Kasumi-1 (cell line): ENCODE data around the gene TERB2.
"Not testable (repeated sequence)": the region's sequence is repeated elsewhere in the genome, so short reads cannot be mapped to it uniquely, and the experiment has no call there.

Source experiments
- DNase-seq, 2 experiments: peaks; one replicate each; lab custom pipeline; 2025; lab: John Stamatoyannopoulos, UW

The TERB2 gene

GRCh38 chr15:45003731-45004410 is 47.4 kb downstream of the TERB2 start:
- not testable (repeated sequence) for DNase-seq

DNA sequence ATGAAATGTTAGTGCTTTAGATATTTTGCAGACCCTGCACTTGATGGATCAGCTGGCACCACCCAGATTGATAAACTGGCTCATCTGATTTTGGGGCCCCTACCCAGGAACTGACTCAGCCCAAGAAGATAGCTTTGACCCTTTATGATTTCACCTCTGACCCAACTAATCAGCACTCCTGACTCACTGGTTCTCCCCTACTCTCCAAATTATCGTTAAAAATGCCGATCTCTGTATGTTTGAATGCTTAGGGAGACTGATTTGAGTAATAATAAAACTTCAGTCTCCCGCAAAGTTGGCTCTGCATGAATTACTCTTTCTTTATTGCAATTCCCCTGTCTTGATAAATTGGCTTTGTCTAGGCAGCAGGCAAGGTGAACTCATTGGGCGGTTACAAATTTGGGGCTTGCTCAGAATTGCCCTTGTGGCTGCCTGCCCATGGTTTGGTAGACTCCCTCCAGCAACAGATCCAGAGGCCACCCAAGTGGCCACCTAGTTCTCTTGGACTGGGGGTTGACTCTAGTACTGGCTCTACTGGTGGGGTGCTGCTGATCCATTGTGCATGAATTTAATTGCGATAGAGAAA is 48.2 kb downstream of the TERB2 start:
- DNase-seq: not testable (repeated sequence)

DNA sequence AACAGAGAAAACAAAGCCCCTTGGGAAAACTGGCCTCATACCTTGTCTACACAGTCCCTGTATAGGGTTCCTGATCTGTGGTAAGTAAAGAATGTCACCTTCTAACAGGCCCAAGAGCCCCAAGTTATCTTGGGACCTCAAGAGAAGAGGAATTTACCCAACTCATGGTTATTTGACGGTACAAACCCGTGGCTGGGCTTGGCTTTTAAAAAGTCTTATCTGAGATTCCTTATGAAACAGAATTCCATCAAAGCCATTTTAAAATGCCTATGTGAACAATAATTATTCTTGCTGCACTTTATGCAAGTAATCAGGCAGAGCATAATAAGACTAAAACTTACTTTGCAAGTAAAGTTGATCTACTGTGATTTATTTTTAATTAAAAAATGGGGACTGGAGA is 52.6 kb downstream of the TERB2 start:
- no peak for DNase-seq

GRCh38 chr15:45015114-45015513 is 58.6 kb downstream of the TERB2 start:
- not testable (repeated sequence) for DNase-seq

GRCh38 chr15:45020222-45020900 is 63.9 kb downstream of the TERB2 start:
- DNase-seq: not testable (repeated sequence)

DNA sequence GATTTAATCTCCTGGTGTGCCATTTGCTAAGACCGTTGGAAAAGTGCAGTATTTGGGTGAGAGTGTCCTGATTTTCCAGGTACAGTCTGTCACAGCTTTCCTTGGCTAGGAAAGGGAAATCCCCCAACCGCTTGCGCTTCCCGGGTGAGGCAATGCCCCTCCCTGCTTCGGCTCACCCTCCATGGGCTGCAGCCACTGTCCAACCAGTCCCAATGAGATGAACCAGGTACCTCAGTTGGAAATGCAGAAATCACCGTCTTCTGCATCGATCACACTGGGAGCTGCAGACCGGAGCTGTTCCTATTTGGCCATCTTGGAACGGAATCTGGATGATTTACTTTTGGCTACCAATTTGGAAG is 64.4 kb downstream of the TERB2 start:
- not testable (repeated sequence) for DNase-seq

- DNase-seq: no peak
Measured at GRCh38 chr15:45021348-45021747, 64.9 kb downstream of the TERB2 start.

DNA sequence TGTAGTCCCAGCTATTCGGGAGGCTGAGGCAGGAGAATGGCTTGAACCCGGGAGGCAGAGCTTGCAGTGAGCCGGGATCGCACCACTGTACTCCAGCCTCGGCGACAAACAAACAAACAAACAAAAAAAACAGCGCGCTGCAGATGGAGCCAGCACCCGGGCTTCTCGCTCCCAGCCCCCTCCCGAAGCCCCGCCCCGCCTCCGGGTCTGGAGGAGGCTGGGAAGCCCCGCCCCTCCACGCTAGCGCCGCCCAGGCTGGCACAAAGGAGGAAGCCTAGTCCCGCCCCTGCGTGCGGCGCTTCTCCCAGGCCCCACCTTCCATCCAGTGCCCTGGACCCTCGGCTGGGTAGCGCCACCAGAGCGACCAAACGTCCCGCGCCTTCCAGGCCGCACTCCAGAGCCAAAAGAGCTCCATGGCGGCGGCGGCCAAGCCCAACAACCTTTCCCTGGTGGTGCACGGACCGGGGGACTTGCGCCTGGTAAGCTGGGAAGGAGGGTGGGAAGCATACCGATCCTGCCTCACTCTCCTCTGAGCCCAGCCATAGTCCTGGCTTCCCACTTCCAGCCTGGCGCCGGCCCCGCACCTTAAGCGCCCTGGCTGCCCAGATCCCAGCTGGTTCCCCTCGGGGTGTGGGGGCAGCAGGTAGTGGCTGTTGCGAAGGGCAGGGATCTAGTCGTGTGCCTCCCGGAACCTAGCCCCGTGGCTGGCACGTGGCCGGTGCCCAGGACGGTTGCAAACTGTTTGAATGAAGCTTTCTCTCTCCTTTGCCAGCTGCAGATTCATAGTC is 66.6 kb downstream of the TERB2 start, which contains the start of gene SORD:
TSS of gene SORD (plus strand) at position 325 of the 788 bp plus-strand sequence. CDS start at position 414, 89 bp downstream.
- DNase-seq: peak; percentile 28 to 58

DNA sequence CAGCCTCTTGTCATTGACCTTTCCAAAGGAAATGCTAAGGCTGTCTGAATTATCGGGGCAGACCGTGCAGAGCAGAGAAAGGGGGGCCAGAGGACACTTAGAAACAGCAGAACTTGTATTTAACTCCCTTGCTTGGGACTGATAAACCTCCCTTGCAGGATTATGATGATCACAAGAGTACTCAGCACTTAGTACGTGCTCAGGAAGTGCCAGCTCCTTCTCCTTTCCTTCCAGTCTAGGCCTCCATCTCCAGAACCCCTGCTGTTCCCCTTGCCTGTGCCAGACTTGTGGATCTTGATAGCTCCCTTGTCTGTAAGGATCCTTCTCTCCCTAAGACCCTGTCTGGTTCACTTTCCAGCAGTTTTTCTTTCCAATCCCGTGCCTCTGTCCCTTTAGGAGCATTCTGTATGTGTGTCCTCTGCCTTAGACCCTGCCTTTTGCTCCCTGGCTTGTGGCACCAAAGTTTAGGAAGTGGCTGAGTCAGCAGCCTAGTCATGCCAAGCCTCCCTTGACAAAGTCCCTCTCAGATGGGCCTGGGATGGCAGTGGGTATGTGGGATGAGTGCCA is 67.3 kb downstream of the TERB2 start:
- DNase-seq: peak; percentile 0 to 1

DNA sequence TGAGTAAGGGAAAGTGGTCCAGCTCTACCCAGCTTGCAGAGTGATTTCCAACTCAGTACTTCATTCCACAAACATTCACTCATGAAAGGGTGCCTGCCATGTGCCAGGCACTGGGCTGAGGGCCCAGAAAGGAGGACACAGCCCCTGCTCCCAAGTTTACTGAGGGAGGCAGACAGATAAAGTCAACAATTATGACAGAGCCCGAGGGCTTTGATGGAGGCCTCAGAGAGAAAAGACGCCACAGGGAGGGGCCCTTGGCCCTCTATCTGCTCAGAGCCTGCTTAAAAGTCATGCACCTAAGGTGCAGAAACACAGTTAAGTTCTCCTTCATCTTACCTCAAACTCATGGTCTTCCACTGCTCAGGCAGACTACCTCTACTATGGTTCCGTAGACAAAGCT is 68.2 kb downstream of the TERB2 start:
- not testable (repeated sequence) for DNase-seq

GRCh38 chr15:45025627-45026026 is 69.1 kb downstream of the TERB2 start:
- not testable (repeated sequence) for DNase-seq

GRCh38 chr15:45026651-45027190 is 70.2 kb downstream of the TERB2 start:
- no peak for DNase-seq

- DNase-seq: no peak
Measured at GRCh38 chr15:45027220-45027619, 70.7 kb downstream of the TERB2 start.
